ENCODE measurements around the gene BBS1. TPM values are rescaled to one million over a fixed set of nuclear protein-coding genes. Genes with fewer than 3 reads are reported as not detected.

BBS1 gene
- total RNA-seq, 2 experiments from 2014 or later: 14.7 to 15.7 TPM

GRCh38 chr11:66559142-66559865, 48.9 kb downstream of the BBS1 start:
- TF ChIP-seq CTCF (conservative IDR thresholded peaks at IDR 0.05; ENCODE audit: low read length) (no peak), EZH2phosphoT487 (IDR thresholded peaks at IDR 0.05; ENCODE audit: borderline replicate concordance, low read depth, low read length) (no peak)
- no TSS peak for BruUV-seq (replicated peaks)
- H3K27ac ChIP-seq (ENCODE audit: low read depth, low read length, poor library complexity, severe bottlenecking): no peak overlapping the region
- no peaks in the 10 kb centered on the region for H3K4me1 ChIP-seq (ENCODE audit: insufficient read depth, low read length, poor library complexity, severe bottlenecking)
- no peaks in the 10 kb centered on the region for H3K9me2 ChIP-seq (ENCODE audit: insufficient read depth, low read length)
- H3K79me2 ChIP-seq (ENCODE audit: insufficient read depth, low read depth, low read length): no peaks in the 10 kb centered on the region
- intact Hi-C loops (cut with micrococcal nuclease; ENCODE audit: unreplicated experiment): no loop called here
- CTCF ChIA-PET (ENCODE audit: unreplicated experiment): no interaction called here
- POLR2A ChIA-PET: no interaction called here
- no peak overlapping the region for H3K4me2 ChIP-seq (ENCODE audit: low read length)
- no peak overlapping the region for H2AFZ ChIP-seq (ENCODE audit: low read length)
- no peak overlapping the region for H3K4me3 ChIP-seq (ENCODE audit: low read depth, low read length, poor library complexity, severe bottlenecking)
- H3K9me3 ChIP-seq (ENCODE audit: low read length): no peaks in the 10 kb centered on the region
- H3K36me3 ChIP-seq (ENCODE audit: insufficient read depth, low read length): no peaks in the 10 kb centered on the region
- H4K20me1 ChIP-seq (ENCODE audit: insufficient read depth, low read length): no peaks in the 10 kb centered on the region
- DNase-seq (ENCODE audit: low spot score): no peak

GRCh38 chr11:66559866-66560676, 49.6 kb downstream of the BBS1 start:
- H3K9me2 ChIP-seq (ENCODE audit: insufficient read depth, low read length): no peaks in the 10 kb centered on the region
- no peaks in the 10 kb centered on the region for H3K36me3 ChIP-seq (ENCODE audit: insufficient read depth, low read length)
- H3K9me3 ChIP-seq (ENCODE audit: low read length): no peaks in the 10 kb centered on the region
- H4K20me1 ChIP-seq (ENCODE audit: insufficient read depth, low read length): no peaks in the 10 kb centered on the region
- H3K79me2 ChIP-seq (ENCODE audit: insufficient read depth, low read depth, low read length): no peaks in the 10 kb centered on the region
- no peak overlapping the region for H3K4me2 ChIP-seq (ENCODE audit: low read length)
- BruUV-seq (replicated peaks): no TSS peak
- H2AFZ ChIP-seq (ENCODE audit: low read length): no peak overlapping the region
- TF ChIP-seq CTCF (conservative IDR thresholded peaks at IDR 0.05; ENCODE audit: low read length): no peak
- no peak for TF ChIP-seq EZH2phosphoT487 (IDR thresholded peaks at IDR 0.05; ENCODE audit: borderline replicate concordance, low read depth, low read length)
- no peak overlapping the region for H3K4me3 ChIP-seq (ENCODE audit: low read depth, low read length, poor library complexity, severe bottlenecking)
- ChIA-PET CTCF (ENCODE audit: unreplicated experiment) (no interaction called here), POLR2A (no interaction called here)
- no peaks in the 10 kb centered on the region for H3K4me1 ChIP-seq (ENCODE audit: insufficient read depth, low read length, poor library complexity, severe bottlenecking)
- DNase-seq (ENCODE audit: low spot score): no peak
- no peak overlapping the region for H3K27ac ChIP-seq (ENCODE audit: low read depth, low read length, poor library complexity, severe bottlenecking)
- intact Hi-C loops (cut with micrococcal nuclease; ENCODE audit: unreplicated experiment): no loop called here
